ENCODE data around the gene GRIN2A. TPM values are rescaled to one million over a fixed set of nuclear protein-coding genes. Genes with fewer than 3 reads are reported as not detected.
A peak's percentile ranks its signal among the peaks of the same experiment; 100 is the strongest.

Gene GRIN2A
- total and polyA plus RNA-seq, 2 of the 8 experiments (the other 6 are each of a cell fraction or from before 2014, with no cell fraction given) = 0.18 to 1.8 TPM

DNA sequence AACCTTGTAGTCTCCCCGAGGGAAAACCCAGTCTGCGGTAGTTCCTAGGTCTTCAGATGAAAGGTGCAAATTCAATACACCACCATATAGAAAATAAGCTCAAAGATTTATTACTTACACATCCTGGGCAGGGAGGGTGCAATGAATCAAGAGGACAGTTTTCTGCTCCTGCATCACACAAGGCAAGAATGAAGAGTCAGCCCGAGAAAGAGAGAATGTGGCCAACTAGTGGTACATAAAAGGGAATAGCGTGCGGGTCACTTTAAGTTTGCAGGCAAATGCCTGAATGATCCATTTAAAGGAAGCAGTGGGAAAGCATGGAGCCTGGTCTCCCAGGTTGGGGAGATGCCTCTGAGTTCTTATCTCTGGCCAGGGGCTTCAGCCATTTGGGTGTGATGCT lies 403.4 kb downstream of the GRIN2A start:
- Histone ChIP-seq H2BK5ac (ENCODE audit: low read depth, low read length) (no peak overlapping the region), H3K27me3 (replicated peaks in 1 of 4; ENCODE audit: control insufficient read depth in 3 of 4, extremely low read depth in 1 of 4, insufficient read depth in 3 of 4, low read length in 3 of 4) (no peaks in the 10 kb centered on the region), H4K8ac (ENCODE audit: extremely low read depth, insufficient read depth, low read length) (no peak overlapping the region), H3K4me2 (ENCODE audit: insufficient read depth in 1 of 2, low read depth in 2 of 2, low read length in 2 of 2) (no peak overlapping the region), H2BK120ac (replicated peaks; ENCODE audit: low read depth, low read length) (no peak overlapping the region), H3K27ac (ENCODE audit: low read depth, low read length) (no peak overlapping the region), H2BK12ac (ENCODE audit: low read depth, low read length) (no peak overlapping the region), H2AK5ac (ENCODE audit: low read depth, low read length) (no peak overlapping the region), H3K79me2 (ENCODE audit: control insufficient read depth in 1 of 2, insufficient read depth in 2 of 2, low read length in 2 of 2) (0 out of 4 replicates have a peak, but pooled peaks cover 0 to 1% of the 10 kb centered on the region in 2 experiments), H3K9ac (replicated peaks in 1 of 4; ENCODE audit: extremely low read depth in 1 of 4, low read depth in 3 of 4, low read length in 3 of 4) (no peak overlapping the region), H3K4me3 (ENCODE audit: extremely low read depth in 1 of 4, insufficient read depth in 2 of 4, low read depth in 3 of 4, low read length in 4 of 4) (no peak overlapping the region), H4K5ac (ENCODE audit: insufficient read length, low read depth, low read length) (no peak overlapping the region), H3K18ac (ENCODE audit: extremely low read depth, low read length) (no peak overlapping the region), H3K36me3 (ENCODE audit: control insufficient read depth in 2 of 4, insufficient read depth in 4 of 4, low read length in 3 of 4) (no peaks in the 10 kb centered on the region), H2BK15ac (ENCODE audit: low read length) (no peak overlapping the region), H3K23me2 (ENCODE audit: low read depth, low read length) (no peaks in the 10 kb centered on the region), H2AFZ (ENCODE audit: low read length) (no peak overlapping the region), H3K56ac (replicated peaks; ENCODE audit: insufficient read length, low read depth, low read length) (no peak overlapping the region), H4K91ac (replicated peaks; ENCODE audit: insufficient read length, low read length) (no peak overlapping the region), H3K79me1 (ENCODE audit: low read depth, low read length) (no peaks in the 10 kb centered on the region; the same call in 1 of the 2 replicates), H3K9me3 (ENCODE audit: insufficient read depth in 2 of 2, low read depth in 1 of 2, low read length in 1 of 2) (no peaks in the 10 kb centered on the region), H4K20me1 (replicated peaks in 1 of 2; ENCODE audit: control insufficient read depth in 1 of 2, insufficient read depth in 2 of 2, low read length in 2 of 2) (no peaks in the 10 kb centered on the region), H3K4me1 (replicated peaks in 1 of 4; ENCODE audit: control insufficient read depth in 3 of 4, insufficient read depth in 4 of 4, low read length in 3 of 4) (no peaks in the 10 kb centered on the region), H2BK20ac (ENCODE audit: low read length) (no peak overlapping the region), H3K14ac (ENCODE audit: insufficient read length) (no peak overlapping the region), H3K4ac (replicated peaks; ENCODE audit: insufficient read length, low read depth, low read length) (no peak overlapping the region), H3K23ac (ENCODE audit: insufficient read length) (no peak overlapping the region)
- WGBS, 2 experiments (ENCODE audit: extremely low coverage in 1 of 2, insufficient coverage in 1 of 2, insufficient read length in 1 of 2, insufficient replicate concordance in 2 of 2, low coverage in 1 of 2, low lambda C conversion rate in 2 of 2, missing lambda C conversion rate in 1 of 2) = 88% methylated on average over 5 of the region's 5 CpGs; no CpG with 5 or more reads in 1 of the 2 experiments
- TF ChIP-seq CEBPB (IDR thresholded peaks at IDR 0.05; ENCODE audit: low read depth, low read length) = no peak
- peak; percentile 13 to 31; a peak in 1 of 4 replicates for TF ChIP-seq RAD21 (IDR thresholded peaks at IDR 0.05 in 1 of 2, conservative IDR thresholded peaks at IDR 0.05 in 1 of 2; ENCODE audit: low read depth in 2 of 2, low read length in 2 of 2)
- TF ChIP-seq POLR2A (IDR thresholded peaks at IDR 0.05; ENCODE audit: control extremely low read depth in 1 of 2, low read depth in 2 of 2, low read length in 2 of 2) = no peak
- TF ChIP-seq, protein P1, sequence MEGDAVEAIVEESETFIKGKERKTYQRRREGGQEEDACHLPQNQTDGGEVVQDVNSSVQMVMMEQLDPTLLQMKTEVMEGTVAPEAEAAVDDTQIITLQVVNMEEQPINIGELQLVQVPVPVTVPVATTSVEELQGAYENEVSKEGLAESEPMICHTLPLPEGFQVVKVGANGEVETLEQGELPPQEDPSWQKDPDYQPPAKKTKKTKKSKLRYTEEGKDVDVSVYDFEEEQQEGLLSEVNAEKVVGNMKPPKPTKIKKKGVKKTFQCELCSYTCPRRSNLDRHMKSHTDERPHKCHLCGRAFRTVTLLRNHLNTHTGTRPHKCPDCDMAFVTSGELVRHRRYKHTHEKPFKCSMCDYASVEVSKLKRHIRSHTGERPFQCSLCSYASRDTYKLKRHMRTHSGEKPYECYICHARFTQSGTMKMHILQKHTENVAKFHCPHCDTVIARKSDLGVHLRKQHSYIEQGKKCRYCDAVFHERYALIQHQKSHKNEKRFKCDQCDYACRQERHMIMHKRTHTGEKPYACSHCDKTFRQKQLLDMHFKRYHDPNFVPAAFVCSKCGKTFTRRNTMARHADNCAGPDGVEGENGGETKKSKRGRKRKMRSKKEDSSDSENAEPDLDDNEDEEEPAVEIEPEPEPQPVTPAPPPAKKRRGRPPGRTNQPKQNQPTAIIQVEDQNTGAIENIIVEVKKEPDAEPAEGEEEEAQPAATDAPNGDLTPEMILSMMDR (IDR thresholded peaks at IDR 0.05; ENCODE audit: control extremely low read depth in 1 of 3, insufficient read depth in 1 of 3, low read depth in 1 of 3, low read length in 3 of 3) = peak in 1 of 3 experiments; percentile 25; a peak in 1 of 4 replicates
- FAIRE-seq = no peak
- no peak for DNase-seq (ENCODE audit: low read depth in 1 of 2, low spot score in 2 of 2)
- POLR2A ChIA-PET (ENCODE audit: partially characterized antibody) = interaction anchor here (1.4 kb wide), 1 partner anchor 34 kb away, joined by 3 read pairs; no protein-coding TSS in a partner anchor
- CTCF ChIA-PET (ENCODE audit: partially characterized antibody) = interaction anchor here (0.5 to 2.2 kb wide), 9 partner anchors 14 to 361 kb away, joined by 3 to 7 read pairs (median 4); no protein-coding TSS in a partner anchor
